Embryonic facial prominence (tissue), 1 donor: ENCODE data around the gene BEST2.
"Not testable (repeated sequence)": the region's sequence is repeated elsewhere in the genome, so short reads cannot be mapped to it uniquely, and the experiment has no call there.

Experiments
- DNase-seq: peaks from one replicate; pipeline ENCODE4 v3.0.0-alpha.2; 2016; ENCODE audit errors: extremely low spot score

The BEST2 gene

GRCh38 chr19:12787458-12787857 lies 35.9 kb downstream of the BEST2 start:
- DNase-seq, result no peak

- DNase-seq, result no peak
Observed at GRCh38 chr19:12788042-12788681, 36.6 kb downstream of the BEST2 start.

GRCh38 chr19:12788682-12789097 lies 37.1 kb downstream of the BEST2 start:
- no peak for DNase-seq

- DNase-seq, result no peak
Observed at GRCh38 chr19:12789098-12789903, 37.7 kb downstream of the BEST2 start.

GRCh38 chr19:12789904-12790619 lies 38.5 kb downstream of the BEST2 start:
- peak; percentile 75 for DNase-seq

GRCh38 chr19:12790628-12791344 lies 39.2 kb downstream of the BEST2 start:
- DNase-seq, result no peak

- peak; percentile 89 for DNase-seq
Observed at GRCh38 chr19:12791345-12792050, 39.9 kb downstream of the BEST2 start, which contains the start of gene JUNB. Gene JUNB (plus strand): TSS chr19:12791486. CDS start chr19:12791772, 286 bp downstream.

- DNase-seq, result no peak
Observed at GRCh38 chr19:12792051-12792852, 40.7 kb downstream of the BEST2 start.

- no peak for DNase-seq
Observed at GRCh38 chr19:12792853-12793289, 41.3 kb downstream of the BEST2 start.

- peak; percentile 86 for DNase-seq
Observed at GRCh38 chr19:12793290-12794195, 42.0 kb downstream of the BEST2 start.

GRCh38 chr19:12794196-12794941 lies 42.8 kb downstream of the BEST2 start:
- no peak for DNase-seq

- DNase-seq, result no peak
Observed at GRCh38 chr19:12794971-12795381, 43.4 kb downstream of the BEST2 start.

GRCh38 chr19:12796146-12797071 lies 44.8 kb downstream of the BEST2 start:
- no peak for DNase-seq

- no peak for DNase-seq
Observed at GRCh38 chr19:12797141-12797587, 45.6 kb downstream of the BEST2 start.

GRCh38 chr19:12797607-12798006 lies 46.0 kb downstream of the BEST2 start:
- DNase-seq, result not testable (repeated sequence)

GRCh38 chr19:12799742-12800465 lies 48.3 kb downstream of the BEST2 start:
- no peak for DNase-seq

- no peak for DNase-seq
Observed at GRCh38 chr19:12800466-12800770, 48.8 kb downstream of the BEST2 start.
